Measurements from ENCODE around the gene PNPLA7.
"Not testable (repeated sequence)": the region's sequence is repeated elsewhere in the genome, so short reads cannot be mapped to it uniquely, and the experiment has no call there.

The PNPLA7 gene

GRCh38 chr9:137550231-137550621 is at the start of gene PNPLA7:
TSS of gene PNPLA7 (minus strand) at chr9:137550402. CDS start at chr9:137550197, 205 bp downstream.
- DNase-seq (ENCODE audit: low read depth in 2 of 2): peak in 1 of 2 donors; percentile 16

DNA sequence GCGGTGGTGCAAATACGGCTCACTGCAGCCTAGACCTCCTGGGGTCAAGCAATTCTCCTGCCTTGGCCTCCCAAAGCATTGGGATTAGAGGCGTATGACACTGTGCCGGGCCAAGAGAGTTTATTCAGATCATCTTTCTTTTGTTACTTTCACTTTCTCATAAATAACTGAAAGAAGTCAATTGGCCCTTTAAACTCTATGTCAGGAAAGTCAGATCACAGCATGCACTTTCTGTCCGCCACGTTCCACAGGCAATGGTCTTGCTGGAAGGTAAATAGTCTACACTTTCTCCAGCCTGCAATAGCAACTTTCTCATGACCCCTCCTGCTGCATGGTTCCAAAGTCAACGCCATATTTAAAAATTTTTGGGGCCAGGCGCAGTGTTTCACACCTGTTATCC is 48.7 kb upstream of the PNPLA7 start:
- DNase-seq (ENCODE audit: low read depth in 2 of 2): no peak

DNA sequence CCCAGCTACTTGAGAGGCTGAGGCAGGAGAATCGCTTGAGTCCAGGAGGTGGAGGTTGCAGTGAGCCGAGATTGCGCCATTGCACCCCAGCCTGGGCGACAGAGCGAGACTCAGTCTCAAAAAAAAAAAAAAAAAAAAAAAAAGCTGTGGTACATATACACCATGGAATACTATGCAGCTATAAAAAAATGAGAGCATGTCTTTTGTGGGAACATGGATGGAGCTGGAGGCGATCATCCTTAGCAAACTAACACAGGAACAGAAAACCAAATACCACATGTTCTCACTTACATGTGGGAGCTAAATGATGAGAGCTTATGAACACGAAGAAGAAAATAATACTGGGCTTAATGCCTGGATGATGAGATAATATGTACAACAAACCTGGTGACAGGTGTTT is 46.4 kb upstream of the PNPLA7 start:
- not testable (repeated sequence) for DNase-seq (ENCODE audit: low read depth in 2 of 2)

- no peak for DNase-seq (ENCODE audit: low read depth in 2 of 2)
Measured at GRCh38 chr9:137593176-137593575, 43.0 kb upstream of the PNPLA7 start.

DNA sequence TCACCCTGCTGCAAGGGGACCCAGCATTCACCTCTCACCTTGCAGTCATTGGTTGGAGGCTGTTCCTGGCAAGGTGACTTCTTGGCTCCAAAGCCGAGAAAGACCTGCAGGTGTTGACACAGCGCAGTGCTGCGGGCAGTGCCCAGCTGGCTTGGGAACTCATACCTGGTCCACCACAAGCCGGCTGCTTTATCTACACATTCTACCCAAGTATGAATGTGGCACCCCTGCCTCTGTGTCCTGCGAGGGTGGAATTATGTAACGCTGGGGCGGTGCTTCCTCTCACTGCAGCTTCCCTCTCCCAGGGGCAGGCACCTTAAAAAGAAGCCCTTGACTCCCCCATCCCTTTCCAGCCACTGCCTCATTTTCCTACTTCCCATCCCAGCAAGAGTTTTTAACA is 42.6 kb upstream of the PNPLA7 start:
- no peak for DNase-seq (ENCODE audit: low read depth in 2 of 2)

GRCh38 chr9:137590469-137591383 is 40.5 kb upstream of the PNPLA7 start, which contains the start of gene ZMYND19:
TSS of gene ZMYND19 (minus strand) at chr9:137590512. CDS start at chr9:137590263, 249 bp downstream.
- peak; percentile 66 to 80 for DNase-seq (ENCODE audit: low read depth in 2 of 2)

DNA sequence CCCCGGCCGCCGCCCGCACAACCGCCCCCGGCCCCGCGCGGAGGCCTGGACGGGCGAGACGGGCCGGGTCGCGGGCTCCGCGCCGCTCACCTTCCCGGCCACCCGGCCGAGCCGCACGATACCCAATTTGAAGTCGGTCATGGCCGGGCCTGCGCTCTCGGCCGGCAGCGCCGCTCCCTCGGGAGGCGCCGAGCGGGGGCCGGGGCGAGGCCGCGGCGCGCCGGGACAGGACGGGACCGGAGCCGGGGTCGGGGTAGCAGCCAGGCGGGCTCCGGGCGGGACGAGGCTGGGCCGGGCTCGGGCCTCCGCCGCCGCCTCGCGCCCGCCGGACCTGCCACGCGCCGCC is 39.9 kb upstream of the PNPLA7 start:
- DNase-seq (ENCODE audit: low read depth in 2 of 2): no peak

DNA sequence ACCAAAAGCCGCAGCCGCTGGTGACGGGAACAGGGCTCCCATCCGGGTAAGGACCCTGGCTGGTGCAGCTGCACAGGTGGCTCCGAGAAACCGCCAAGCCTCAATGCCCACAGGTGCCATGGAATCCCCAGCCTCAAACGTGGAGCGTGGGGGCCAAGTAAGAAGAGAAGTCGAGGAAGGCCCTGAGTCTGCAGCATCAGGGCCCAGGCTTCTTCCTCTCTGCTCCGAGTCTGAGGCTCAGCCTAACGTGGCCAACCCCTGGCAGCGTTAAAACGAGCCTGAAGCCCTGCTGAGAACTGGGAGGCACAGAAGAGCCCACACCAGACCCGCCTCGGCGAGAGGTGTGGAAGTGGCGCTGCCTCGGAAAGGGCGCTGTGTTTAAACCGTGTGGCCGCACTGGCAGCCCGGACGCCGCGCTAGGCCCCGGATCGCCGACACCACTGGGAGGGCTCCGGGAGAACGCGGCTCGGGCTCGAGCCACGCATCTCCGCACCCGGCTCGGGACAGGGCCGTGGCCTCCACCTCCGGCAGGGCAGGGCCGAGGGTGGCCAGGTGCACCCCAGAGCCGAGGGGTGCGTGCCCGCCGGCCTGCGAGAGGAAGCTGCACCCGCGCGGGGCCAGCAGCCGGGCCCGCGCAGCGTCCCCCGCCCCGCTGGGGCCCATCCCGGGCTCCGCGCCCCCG is 39.4 kb upstream of the PNPLA7 start:
- DNase-seq (ENCODE audit: low read depth in 2 of 2): no peak

GRCh38 chr9:137588891-137589290 is 38.7 kb upstream of the PNPLA7 start:
- DNase-seq (ENCODE audit: low read depth in 2 of 2): no peak

DNA sequence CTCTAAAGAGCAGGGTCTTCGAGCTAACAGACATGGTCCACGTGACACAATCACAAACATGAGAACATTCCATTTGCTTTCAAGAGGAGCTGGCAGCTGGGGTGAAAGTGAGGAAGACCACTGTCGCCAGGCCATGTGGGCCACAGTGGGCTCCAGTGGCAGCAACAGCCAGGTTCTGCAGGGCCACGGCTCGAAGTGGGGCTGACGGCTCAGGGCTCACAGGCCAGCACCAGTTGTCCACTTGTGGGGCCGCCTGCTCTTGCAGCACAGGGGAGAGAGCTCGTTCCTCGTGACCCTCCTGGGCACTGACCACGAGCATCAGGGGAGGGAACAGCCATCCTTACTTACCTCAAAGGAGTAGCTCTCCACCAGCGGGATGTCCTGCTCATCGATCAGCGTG is 38.1 kb upstream of the PNPLA7 start:
- DNase-seq (ENCODE audit: low read depth in 2 of 2): no peak

- DNase-seq (ENCODE audit: low read depth in 2 of 2): no peak
Measured at GRCh38 chr9:137586854-137587253, 36.7 kb upstream of the PNPLA7 start.

DNA sequence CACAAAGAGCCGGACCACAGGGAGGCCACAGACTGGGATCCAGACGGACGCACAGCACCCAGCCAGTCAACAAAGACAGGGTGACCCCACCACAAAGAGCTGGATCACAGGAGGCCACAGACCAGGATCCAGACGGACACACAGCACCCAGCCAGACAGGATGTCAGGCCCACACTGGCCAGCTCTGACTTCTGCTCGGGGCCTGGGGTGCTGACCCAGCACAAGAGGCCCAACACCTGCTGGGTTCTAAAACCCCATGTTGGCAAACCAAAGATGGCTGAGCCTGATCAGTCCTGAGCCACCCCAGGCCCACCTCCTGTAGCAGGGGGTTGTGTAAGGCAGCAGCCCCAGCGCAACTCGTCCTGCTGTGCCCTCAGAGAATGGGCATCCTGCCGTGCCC is 33.8 kb upstream of the PNPLA7 start:
- no peak for DNase-seq (ENCODE audit: low read depth in 2 of 2)

DNA sequence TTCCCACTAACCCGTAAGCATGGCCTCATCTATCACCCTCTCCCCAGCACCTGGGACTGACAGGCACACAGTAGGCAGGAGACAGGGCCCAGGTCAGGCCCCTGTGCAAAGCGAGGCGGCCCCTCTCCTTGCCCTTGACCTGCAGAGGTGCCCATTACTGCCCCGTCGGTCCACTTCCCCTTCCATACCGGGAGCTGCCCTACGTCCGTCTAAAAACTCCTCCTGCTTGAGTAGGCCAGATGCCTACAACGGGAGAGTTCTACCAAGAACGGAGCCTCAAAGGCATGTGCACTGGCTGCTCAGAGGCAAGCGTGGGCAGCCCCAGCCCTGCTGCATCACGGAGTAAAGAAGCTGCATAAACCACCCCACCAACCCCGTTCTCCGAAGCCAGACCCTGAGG is 33.1 kb upstream of the PNPLA7 start:
- no peak for DNase-seq (ENCODE audit: low read depth in 2 of 2)

- DNase-seq (ENCODE audit: low read depth in 2 of 2): no peak
Measured at GRCh38 chr9:137582286-137582860, 32.2 kb upstream of the PNPLA7 start.

DNA sequence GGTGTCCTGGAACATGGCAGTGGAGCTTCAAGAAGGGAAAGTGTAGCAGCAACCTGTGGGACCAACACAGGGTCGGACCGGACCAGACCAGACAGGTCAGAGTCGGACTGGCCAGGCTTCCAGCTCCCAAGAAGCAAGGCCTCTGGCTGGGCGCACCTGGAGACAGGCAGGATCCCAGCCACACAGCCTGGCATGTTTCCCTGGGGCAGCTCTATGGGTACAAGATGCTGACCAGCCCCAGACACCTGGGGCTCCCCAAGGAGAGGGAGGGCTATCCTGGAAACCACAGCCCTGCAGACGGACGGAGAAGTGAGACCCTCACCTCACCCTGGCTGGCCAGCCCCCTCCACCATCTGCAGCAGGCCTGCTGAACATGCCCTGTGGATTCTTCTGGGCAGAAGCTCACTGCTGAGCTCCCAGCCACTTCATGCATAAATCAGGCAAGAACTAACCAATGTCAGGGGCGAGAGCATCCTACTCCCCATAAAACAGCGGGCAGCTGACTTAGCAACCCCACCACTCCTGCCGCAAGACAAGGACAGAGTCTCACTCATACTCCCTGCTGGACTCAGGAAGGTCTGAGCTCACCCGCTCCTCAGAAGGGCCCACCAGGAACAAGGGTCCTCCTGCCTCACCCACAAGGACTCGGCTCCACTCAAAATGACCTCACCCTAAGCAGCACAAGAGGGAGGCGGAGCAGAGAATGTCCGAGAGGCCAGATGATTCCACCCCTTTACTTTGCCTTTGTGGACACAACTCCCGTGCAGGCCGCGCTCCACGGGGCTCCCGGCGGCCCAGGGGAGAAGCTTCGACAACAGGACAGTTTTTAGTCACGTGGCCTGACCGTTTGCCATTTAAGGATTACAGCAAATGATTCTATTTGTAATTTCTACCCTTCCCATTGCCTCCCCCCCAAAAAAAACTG is 31.4 kb upstream of the PNPLA7 start:
- no peak for DNase-seq (ENCODE audit: low read depth in 2 of 2)

DNA sequence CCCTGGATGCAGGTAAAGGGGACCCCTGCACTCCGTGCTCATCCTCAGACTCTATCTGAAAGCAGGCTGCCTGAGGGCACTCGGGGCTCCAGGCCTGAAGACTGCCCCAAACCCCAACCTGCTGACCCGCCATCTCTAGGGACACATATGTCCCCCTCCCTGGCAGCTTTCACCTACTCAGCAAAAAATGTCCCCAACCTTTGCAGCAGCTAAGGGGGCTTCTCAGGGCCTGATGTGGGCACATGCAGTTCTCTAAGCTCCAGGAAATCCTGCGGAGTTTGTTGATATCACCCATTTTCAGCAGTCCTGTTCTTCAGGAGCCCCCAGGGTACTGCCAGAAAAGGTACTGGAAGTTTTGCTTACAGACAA is 30.7 kb upstream of the PNPLA7 start:
- no peak for DNase-seq (ENCODE audit: low read depth in 2 of 2)

DNA sequence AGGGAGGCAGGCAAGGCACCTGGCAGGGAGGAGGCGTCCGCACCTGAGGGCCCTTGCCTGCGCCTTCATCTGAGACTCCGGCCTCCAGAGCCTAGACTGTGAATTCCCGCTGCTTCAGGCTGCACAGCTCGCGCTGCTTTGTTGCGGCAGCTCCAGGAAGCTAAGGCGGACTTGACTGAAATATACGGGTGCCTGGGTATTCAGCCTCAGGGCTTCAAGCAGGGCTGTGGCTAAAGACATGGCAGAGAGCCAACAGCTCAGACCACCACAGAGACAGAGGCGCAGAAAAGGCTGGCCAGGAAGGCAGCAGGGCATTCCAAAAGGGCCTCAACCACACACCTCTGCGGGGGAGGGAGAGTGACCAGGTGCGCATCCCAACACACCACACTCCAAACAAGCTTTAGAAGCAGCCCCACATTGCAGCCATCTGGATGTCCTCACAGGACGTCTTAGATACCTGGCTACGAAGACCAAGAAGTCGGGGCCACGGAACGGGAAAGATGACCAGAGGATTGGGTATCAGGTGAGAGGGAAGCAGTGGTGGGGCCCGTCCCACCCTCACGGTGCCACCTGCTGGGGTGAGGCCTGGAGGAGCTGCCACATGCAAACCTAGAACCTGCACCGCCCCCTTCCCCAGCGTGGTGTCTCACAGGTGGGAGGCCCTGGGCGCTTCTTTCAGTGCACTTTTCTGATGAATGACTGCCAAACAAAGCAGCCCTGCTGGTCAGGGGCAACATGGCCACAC is 30.2 kb upstream of the PNPLA7 start:
- DNase-seq (ENCODE audit: low read depth in 2 of 2): no peak

DNA sequence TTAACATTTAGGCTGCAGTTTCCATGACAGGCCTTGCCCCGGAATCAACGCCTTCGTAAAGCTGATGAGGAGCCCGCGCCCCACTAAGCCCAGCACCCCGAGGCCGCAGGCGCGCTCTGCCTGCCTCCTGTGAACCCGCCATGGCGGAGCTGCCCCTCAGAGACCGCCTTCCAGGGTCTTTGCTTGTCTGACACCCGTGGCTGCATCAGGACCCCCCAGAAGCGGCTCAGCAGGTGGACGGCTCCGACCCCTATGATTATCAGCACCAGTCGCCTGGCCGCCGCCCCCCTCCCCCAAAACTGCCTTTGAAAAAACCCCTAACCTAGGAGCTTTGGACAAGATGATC is 29.0 kb upstream of the PNPLA7 start:
- DNase-seq (ENCODE audit: low read depth in 2 of 2): no peak

DNA sequence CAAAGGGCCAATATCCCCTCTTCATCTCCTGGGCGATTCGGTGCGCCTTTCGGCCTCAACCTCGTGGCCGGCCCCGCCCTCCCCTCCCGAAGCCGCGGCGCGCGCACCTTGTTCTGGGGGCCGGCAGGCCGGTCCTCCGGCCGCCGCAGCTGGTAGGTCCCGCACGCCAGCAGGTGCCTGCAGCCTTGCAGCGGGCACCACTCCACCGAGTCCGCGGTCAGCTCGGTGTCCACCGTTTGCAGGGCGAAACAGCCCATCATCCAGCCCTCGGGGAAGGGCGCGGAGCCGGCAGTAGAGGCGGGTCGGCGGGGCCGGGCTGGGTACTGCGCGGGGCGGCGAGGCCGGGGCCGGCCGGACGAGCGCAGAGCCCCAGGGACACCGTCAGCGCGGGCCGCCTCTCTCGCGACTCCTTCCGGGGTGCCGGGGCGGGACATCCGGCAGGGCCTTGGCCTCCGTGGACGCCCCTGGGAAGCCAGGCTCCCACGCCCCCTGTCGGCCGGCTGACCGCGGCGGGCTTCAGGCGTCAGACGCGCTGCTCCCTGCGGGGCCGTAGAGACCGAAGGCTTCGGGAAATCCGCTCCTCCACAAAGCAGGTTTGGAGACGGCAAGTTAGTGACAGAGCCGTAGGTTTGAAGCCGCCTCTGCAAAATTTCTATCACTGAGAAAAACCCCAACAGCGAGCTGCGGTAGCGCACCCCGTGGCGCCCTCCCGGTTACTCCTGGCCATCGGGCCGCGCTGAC is 28.5 kb upstream of the PNPLA7 start, which contains the start of gene DPH7:
Gene DPH7 (minus strand): TSS at position 408 of the 741 bp plus-strand sequence. CDS start 148 bp downstream, at position 260.
- peak; percentile 87 to 88 for DNase-seq (ENCODE audit: low read depth in 2 of 2)

GRCh38 chr9:137575716-137576411 is 25.7 kb upstream of the PNPLA7 start:
- DNase-seq (ENCODE audit: low read depth in 2 of 2): no peak

Measured in stimulated activated CD8-positive, alpha-beta memory T cell treated with anti-CD3 and anti-CD28 coated beads, Interleukin-15, amount 100 ng/mL, for 4 hours (primary cell).